Fibroblast of upper back skin (primary cell): ENCODE results near the gene PCCA.
"Not testable (repeated sequence)": the region's sequence is repeated elsewhere in the genome, so short reads cannot be mapped to it uniquely, and the experiment has no call there.

Experiments used
- DNase-seq: peaks from one replicate; pipeline ENCODE4 v3.0.0-alpha.2; 2013

PCCA gene

DNA sequence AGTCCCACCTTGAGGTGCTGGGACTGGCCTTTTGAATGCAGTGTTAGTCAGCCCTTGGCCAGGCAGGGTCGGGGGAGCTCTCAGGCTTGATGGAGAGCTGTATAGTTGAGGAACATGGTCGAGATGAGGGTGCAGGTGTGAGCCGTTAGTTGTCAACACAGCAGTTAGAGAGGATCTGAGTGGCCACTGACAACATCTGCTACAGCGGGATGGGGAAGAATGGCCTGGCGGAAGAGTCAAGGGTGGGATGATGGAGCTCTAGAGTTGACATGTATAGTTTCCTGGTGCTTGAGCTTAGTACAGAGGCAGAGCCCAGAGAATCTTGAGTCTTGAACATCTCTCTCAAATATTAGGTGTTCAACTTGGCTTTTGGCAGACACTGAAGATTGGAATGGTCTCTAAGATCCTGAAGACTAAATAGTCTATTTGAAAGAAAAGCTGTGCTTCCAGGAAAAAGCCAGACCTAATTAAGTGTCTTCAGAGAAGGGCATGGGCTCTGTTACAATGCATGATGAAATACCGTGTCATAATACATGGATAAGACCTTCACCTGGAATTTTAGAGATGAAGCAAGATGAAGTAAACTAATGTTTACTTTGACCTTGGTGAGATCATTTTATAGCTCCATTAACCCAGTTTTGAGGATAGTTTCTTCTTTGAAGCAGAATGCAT lies 9.7 kb downstream of the PCCA start:
- peak; percentile 25 for DNase-seq

DNA sequence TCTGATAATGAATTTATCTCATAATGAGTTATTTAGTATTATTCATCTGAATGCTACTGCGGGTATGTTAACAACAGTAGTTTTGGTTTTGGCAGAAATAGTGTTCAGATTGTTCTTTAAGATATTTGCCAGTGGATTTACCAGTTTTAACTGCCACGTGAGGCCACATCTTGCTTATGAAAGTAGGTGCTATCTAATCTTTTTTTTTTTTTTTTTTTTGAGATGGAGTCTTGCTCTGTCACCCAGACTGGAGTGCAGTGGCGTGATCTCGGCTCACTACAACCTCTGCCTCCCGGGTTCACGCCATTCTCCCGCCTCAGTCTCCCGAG lies 10.2 kb downstream of the PCCA start:
- DNase-seq = not testable (repeated sequence)

DNA sequence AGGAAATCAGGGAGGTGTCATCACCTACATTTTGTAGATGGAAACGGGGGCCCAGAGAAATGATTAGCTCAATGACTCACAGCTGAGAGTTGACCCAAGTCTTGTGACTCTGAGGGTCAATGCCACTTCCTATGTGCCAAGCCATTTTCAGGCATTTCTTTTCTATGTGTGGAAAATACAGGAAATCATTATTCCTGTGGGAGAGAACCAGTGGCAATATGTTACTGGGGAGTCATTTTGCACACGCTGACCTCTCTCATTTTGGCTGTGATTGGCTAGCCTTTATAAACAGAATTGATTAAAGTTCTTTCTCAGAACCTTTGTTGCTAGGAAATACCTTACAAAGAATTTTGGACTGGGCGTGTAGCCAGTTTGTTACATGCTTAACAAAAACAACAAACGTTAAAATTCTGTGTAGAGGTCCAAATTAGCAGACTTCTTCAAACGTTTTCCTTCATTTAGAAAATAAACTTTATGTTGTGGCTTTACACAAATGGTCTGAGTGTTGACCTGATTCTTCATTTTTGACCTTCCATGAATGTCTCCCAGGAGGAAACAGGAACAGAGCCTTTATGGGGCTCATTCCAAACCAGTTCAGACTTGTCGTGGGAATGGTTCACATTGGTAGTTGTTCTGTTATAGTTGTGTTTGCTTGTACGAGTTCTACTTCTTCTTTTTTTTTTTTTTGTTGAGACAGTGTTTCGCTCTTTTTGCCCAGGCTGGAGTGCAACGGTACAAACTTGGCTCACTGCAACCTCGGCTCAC lies 11.4 kb downstream of the PCCA start:
- peak; percentile 29 for DNase-seq

DNA sequence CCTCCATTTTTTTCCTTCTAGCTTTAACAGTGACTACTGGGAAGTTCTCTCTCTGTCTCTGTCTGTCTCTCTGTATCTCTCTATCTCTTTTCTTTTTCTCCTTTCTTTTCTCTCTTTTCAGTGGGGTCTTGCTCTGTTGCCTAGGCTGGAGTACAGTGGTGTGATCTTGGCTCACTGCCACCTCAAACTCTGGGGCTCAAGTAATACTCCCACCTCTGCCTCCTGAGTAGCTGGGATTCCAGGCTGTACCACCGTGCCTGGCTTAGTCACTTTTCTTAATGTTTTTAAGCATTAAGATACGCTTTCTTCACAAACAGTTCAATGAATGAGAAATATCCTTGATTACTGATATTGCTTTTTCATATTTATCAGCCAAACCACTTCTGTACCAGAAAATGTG lies 13.1 kb downstream of the PCCA start:
- no peak for DNase-seq

DNA sequence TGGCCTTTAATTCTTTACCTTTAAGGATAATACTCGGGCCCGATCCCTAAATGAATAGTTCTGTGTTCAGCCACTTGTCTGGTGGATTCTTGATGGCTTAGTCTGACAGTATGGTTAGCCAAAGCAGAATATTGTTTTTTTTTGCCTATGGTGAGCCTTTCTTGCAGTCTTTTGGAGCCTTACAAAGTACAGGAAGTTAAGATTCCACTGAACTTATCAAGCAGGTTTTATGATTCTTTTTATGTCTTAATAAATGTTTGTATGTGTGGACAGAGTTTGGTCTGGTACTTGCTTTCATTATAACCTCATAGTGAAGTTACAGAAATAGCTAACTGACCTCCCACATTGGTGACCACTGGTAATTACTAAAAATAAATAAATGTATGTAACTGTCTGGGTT lies 17.1 kb downstream of the PCCA start:
- no peak for DNase-seq

DNA sequence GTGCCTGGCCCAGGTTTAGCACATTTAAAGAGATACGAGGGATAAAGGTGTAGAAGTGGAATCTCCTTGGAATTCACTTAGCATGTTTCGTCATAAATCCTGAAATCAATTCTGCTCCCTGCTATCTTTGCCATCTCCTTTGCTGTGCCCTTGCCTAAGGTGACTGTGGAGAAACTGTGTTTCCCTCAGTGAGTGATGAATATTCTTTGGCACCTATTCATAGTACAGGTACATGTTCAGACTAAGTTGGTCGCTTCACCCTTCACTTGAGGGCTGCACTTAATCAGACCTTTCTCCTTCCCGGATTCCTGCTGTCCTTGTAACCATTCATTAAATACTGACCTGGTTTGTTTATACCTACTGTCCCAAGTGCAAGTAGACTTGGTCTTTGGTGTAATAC lies 17.8 kb downstream of the PCCA start:
- no peak for DNase-seq

DNA sequence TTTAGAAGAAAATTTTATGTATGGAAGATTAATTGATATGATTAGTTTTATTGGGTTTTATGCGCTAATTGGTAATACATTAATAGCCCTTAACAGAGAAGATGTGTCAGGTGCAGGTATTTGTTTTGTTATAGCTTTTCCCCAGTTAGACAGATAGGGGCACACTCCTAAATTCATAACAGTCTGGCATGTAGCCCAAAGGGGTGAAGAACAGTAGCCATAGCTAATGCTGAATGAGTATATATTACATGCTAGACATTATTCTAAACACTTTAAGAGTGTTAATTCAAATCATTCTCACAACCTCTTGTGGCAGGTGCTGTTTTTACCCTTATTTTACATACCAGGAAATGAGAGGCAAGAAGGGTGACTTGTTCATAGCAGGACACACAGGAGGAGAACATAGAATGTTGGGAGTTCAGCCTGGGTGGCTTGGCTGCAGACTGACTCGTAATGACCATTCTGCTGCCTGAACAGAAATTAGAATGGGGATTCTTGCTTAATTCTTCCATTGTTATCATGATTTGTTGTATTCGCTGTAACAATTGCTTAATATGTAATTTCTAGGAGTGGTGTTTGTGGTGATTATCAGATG lies 20.1 kb downstream of the PCCA start:
- no peak for DNase-seq

DNA sequence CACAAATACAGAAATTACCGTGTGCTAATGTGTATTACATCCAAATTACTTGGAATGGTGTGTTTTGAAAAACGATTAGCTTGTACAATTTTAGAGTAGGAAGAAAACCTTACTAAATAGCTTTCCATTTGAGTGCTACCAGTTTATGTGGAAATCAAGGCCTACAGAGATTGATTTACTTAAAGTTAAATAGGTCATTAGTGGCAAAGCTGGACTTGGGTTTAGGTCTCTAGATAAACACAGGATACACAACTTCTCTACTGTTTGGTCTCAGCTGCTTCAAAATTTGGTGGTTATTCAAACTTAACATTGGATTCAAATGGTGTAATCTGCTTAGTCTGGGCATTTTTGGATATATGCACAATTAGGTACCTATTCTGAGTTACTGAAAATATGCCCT lies 21.4 kb downstream of the PCCA start:
- no peak for DNase-seq

DNA sequence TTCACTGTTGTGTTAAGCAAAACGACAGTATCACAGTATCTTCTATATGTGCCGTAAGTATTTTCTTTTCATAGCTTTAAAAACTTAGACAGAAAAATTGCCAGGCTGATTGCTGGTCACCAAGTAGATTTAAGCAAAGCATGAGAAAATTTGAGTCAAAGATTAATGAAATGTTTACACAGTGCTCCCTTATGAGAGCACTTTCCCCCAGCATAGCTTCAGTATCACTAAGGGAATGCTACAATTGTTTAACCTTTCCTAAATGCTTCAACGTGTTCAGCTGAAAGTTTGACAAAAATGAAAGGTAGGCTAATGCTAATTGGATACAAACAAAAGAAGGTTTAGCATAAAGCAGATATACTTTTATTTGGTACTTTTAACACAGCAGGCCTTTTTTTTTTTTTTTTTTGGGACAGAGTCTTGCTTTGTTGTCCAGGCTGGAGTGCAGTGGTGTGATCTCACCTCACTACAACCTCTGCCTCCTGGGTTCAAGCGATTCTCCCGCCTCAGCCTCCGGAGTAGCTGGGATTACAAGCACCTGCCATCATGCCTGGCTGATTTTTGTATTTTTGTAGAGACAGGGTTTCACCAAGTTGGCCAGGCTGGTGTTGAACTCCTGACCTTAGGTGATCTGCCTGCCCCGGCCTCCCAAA lies 23.4 kb downstream of the PCCA start:
- no peak for DNase-seq

DNA sequence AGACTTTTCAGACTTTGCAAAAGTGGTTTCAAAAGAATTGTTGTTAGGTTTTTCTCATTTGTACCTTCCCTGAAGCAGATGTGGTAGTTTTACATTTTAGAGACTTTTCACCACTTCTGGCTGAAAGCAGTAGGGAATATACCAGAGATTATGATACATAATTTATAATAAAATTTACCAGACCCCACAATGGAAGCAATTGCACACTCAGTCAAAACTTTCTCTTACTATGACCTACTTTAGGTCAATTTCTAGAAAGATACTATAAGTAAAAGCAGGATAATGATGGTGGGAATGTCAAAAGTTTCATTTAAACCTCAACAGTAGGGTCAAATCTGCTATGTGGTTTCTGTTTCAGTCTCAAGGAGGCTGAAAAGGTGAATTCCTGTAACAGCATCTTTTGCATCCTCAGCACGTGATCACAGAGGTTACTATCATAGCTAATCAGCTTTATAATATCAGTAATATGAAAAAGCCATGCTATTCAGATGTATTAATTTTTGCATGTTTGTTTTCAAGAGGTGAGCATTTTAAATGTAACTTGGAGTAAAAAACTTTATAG lies 26.9 kb downstream of the PCCA start:
- DNase-seq = no peak

DNA sequence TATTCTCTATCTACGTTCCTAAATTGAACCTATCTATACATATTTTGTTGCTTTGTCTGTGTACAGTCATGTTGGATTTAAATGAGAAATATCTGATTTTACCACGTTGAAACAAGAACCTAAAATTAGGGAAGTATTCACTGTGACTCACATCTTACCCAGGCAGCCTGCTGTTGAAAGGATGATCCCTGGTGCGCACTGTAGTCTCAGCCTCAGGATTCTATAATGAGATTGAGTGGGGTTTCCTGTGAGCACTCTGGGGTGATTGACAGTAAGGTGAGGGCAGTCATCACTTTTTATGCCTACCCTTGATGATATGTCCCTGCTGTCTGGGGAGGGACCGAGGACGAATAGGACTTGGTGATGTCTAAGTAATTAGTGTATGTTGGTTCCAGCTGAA lies 35.4 kb downstream of the PCCA start:
- DNase-seq = peak; percentile 38

DNA sequence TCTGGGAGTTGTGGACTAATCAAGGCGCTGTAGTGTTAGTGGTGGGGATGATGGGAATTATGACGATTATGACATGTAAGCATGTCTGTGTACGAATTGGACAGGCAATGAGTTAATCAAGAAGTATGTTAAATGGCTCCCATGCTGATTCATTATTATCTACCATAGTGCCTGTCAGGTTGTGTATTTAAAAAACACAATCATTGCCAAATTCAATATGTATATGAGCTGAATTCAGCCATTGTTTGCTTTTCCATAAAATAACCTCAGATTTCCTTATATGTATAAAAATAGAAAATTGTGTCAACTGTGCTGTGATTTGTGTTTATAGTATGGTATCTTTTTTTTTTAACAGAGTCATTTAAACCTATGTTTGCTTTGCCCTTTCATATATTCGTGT lies 37.1 kb downstream of the PCCA start:
- DNase-seq = no peak

DNA sequence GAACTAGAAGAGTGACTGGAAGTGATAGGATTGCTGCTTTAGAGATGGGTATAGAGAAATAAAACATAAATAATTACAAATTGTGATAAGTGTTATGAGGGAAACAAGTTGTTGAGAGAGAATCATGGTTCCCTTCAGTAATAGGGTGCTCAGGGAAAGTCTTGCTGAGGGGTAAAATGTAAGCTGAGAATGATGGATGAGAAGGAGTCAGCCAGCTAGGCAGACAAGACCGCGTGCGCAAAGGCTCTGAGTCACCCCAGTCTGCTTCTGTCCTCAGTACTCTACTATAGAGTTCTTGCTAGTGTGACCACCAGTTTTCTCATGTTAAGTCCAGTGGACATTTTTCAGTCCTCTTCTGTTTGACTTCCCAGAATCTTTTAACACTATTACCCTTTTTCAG lies 39.5 kb downstream of the PCCA start:
- DNase-seq = peak; percentile 67

DNA sequence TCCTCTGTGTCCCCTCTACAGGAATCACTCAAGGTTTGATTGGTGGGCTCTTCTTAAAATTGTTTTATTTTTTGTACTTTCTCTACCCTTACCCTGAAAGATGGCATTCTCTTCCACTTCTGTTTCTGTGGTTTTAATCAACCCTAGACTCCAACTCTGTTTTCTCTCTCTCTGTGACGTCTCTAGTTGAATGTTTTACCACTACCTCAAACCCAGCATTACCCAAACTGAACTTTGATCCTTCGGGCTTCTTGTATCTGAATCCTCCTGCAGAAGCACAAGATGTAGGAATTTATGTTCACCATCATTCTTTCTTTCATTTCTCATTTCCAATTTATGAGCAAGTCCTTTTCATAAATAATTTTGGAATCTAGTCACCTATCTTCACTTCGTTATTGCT lies 39.9 kb downstream of the PCCA start:
- DNase-seq = no peak

DNA sequence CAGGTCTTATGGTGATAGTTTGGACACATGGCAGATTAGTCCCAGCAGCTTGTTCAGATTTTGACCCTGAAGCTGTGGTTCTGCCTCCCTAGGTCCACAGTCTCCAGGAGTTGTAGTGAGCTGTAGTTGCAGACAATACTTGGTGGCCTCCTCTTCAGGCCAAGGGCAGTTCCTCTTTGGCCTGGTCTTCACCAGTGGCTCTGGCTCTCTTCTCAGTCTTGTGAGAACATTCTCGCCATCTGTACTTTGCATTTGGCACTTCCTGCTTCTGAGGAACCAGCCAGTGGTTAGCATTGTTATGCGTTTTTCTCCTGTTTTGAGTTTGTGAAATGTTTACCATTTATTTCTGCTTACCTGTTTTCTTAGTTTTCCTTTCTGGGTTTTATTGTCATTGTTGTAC lies 40.7 kb downstream of the PCCA start:
- no peak for DNase-seq

DNA sequence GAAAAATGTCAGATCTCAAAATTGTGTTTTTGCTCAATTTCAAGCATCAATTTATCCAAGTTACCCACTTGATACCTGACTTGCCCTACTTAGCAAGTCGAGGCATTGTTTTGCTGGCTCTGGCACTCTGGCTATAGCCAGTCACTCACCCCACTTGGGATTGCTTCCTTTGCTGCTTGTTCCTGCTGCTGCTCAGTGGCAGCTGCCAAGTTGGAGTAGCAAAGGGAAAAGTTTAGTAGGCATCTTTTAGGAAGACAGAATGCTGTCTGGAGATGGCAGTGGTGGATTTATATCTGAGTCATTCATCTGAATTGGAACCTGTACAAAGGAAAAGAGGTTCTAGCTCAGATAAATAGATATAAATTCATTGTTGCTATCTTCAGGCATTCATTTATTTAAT lies 41.2 kb downstream of the PCCA start:
- peak; percentile 20 for DNase-seq

DNA sequence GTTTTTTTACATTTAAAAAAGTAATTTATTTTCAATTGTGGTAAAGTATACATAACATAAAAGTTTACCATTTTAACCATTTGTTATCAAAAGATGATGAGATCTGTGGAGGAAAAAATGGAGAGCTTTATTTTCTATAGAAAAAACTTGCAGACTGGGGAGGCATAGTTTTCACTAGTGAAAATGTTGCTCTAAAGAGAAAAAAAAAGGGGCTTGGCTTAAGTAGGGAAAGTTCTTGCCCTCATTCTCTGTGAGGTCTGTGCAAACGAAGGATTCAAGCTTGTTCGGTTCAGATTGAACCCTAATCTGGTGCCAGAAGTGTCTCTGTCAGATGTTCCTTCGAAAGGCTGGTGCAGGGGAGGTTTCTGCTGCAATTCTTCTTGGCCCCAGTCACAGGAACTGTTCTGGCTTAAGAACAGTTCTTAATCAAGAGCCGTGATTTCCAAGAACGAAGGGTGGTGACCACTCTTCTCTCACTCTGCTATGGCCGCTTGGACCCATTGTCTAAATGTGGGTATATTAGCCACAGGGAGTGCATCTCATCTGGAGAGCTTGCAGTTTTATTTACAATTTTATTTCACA lies 42.1 kb downstream of the PCCA start:
- no peak for DNase-seq

DNA sequence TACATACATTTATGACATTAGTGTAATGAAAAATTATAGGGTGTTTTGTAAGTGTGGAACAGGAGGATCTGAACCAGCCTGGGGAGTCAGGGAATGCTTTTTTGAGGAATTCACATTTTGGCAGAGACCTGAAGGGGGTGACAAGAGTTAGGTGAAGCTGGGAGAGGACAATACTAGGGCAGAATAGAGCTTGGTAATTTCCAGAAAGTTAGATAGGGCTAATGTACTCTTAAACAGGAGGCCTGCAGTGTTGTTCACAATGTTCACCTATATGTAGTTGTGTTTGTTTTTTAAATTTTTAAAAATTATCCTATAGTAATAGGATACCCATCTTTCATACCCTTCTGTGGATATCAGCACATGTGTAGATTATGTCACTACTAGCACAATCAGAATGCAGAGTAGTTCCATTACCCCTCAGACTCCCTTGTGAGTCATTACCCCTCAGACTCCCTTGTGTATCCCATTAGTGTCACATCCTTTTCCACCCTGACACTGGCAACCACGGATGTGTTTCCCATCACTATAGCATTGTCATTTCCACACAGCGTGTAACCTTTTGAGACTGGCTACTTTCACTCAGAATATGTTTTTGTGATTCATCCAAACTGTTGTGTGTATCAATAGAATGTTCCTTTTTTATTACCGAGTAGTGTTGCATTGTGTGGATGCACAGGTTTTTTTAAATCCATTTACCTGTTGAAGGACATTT lies 43.1 kb downstream of the PCCA start:
- peak; percentile 89 for DNase-seq

DNA sequence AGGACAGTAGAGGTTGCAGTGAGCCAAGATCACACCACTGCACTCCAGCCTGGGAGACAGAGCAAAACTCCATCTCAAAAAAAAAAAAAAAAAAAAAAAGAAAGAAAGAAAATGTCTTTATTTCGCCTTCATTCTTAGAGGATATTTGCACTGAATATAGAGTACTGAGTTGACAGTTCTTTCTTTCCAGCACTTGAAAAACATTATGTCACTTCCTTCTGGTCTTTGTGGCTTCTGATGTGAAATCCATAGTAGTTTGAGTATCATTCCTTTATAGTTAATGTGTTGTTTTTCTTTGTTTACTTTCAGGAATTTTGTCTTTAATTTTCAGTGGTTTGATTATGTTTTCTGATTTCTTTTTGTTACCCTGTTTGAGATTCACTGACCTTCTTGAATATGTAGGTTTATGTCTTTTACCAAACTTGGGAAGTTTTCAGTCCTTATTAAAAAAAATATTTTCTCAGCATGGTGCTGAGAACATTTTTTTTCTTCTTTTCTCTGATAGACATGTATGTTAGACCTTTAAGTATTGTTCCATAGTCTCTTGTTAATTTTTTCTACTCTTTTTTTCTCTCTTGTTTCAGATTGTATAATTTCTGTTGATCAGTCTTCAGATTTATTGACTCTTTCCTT lies 50.1 kb downstream of the PCCA start:
- no peak for DNase-seq

DNA sequence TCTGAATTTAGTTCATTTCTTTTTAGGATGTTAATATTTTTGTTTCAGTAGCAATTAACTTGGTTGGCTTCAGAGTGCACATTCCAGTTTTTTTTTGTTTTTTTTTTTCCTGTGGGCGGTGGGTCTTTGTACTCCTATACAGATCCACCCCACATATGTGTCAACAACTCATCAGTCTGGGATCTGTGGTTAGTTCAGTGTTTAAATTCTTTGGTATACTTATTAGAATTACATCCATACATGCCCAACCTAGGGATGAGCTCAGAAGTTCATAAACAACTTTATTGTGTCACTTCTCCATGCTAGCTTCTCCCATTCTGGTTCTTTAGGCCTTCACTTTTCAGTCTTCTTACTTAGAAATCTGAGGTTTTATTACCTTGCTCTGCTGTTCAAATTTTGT lies 50.9 kb downstream of the PCCA start:
- DNase-seq = peak; percentile 66

DNA sequence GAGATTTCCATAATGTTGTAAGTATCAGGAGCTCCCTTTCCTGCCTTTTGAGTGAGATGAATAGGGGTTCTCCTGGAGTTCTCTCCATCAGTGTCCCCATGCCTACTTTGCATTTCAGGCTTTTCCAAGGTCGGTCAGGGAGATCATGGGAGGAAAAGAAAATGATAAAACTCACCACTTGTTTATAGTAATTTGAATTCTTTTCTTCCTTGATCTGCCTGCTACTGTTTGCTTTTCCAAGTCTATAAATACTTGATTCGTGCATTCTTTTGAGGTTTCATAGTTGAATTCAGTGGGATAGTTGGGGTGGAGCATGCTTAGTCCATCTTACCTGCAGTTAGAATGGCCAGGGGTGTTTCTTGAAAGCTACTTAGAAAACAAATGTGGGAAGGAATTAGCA lies 51.5 kb downstream of the PCCA start:
- no peak for DNase-seq

DNA sequence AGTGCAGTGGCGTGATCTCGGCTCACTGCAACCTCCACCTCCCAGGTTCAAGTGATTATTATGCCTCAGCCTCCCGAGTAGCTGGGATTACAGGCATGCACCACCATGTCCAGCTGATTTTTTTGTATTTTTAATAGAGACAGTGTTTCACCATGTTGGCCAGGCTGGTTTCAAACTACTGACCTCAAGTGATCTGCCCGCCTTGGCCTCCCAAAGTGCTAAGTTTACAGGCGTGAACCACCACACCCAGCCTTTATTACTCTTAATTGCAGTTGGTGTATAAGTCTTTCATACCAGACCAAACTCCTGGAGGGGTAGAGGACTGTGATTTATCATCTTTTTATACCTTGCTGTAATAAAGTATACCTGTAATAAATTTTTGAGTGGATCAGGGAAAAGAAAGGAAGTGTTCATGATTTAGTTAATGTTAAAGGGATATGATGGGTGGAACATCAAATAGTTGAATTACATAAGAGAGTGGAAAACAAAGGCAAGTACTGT lies 52.6 kb downstream of the PCCA start:
- not testable (repeated sequence) for DNase-seq
